HepG2 (cell line): Measurements from ENCODE around the gene MYPN. TPM values are rescaled to one million over a fixed set of nuclear protein-coding genes. Genes with fewer than 3 reads are reported as not detected.
A peak's percentile ranks its signal among the peaks of the same experiment; 100 is the strongest.

Experiments
- CTCF ChIP-seq: sonication (generic); formaldehyde crosslinking; IDR thresholded peaks from 2 replicates; pipeline ENCODE4 v1.5.0; 2020; ENCODE audit warnings: mild to moderate bottlenecking, missing genetic modification reagents, moderate library complexity
- FIP1L1 ChIP-seq: fragments of 200-400 bp; formaldehyde crosslinking; IDR thresholded peaks from 2 replicates; pipeline ENCODE4 v1.6.1; 2018; ENCODE audit warnings: low read depth, mild to moderate bottlenecking, low read length, moderate library complexity, borderline replicate concordance; ENCODE audit not compliant: insufficient read depth
- GFI1 ChIP-seq: sonication (generic); formaldehyde crosslinking; IDR thresholded peaks from 2 replicates; pipeline ENCODE4 v1.5.0; 2020; ENCODE audit warnings: missing genetic modification reagents, mild to moderate bottlenecking, borderline replicate concordance
- HCFC1 ChIP-seq: fragments of 150-350 bp; IDR thresholded peaks from 2 replicates; pipeline ENCODE4 v1.6.1; 2014; ENCODE audit warnings: low read depth, low read length
- IKZF5 ChIP-seq: IDR thresholded peaks from 2 replicates; pipeline ENCODE4 v1.6.1; 2018; ENCODE audit warnings: missing genetic modification reagents, mild to moderate bottlenecking, missing compliant biosample characterization
- IRF2 ChIP-seq: IDR thresholded peaks from 2 replicates; pipeline ENCODE4 v1.6.1; 2018; ENCODE audit warnings: missing genetic modification reagents, missing compliant biosample characterization
- KAT8 ChIP-seq: IDR thresholded peaks from 2 replicates; pipeline ENCODE4 v1.6.1; 2016; ENCODE audit warnings: missing genetic modification reagents, missing compliant biosample characterization
- KDM1A ChIP-seq: IDR thresholded peaks from 2 replicates; pipeline ENCODE4 v1.6.1; 2016; ENCODE audit warnings: missing compliant biosample characterization
- MAX ChIP-seq: IDR thresholded peaks from 2 replicates; pipeline ENCODE4 v1.6.1; 2012; ENCODE audit warnings: inconsistent platforms
- NCOA1 ChIP-seq: sonication (generic); formaldehyde crosslinking; IDR thresholded peaks from 2 replicates; pipeline ENCODE4 v1.9.0; 2021; ENCODE audit warnings: missing genetic modification reagents
- NKX3-1 ChIP-seq: sonication (generic); formaldehyde crosslinking; IDR thresholded peaks from 2 replicates; pipeline ENCODE4 v1.5.0; 2020; ENCODE audit warnings: missing genetic modification reagents
- SRSF9 ChIP-seq: fragments of 200-400 bp; formaldehyde crosslinking; IDR thresholded peaks from 2 replicates; pipeline ENCODE4 v1.6.1; 2018; ENCODE audit warnings: borderline replicate concordance, mild to moderate bottlenecking, low read depth, low read length; ENCODE audit not compliant: insufficient read depth, poor library complexity, severe bottlenecking
- ZNF318 ChIP-seq: sonication (generic); formaldehyde crosslinking; IDR thresholded peaks from 2 replicates; pipeline ENCODE4 v1.4.0; 2020; ENCODE audit warnings: mild to moderate bottlenecking, missing genetic modification reagents
- ZNF335 ChIP-seq: sonication (generic); formaldehyde crosslinking; IDR thresholded peaks from 2 replicates; pipeline ENCODE4 v1.4.0; 2020; ENCODE audit warnings: missing genetic modification reagents
- ZNF605 ChIP-seq: sonication (generic); formaldehyde crosslinking; IDR thresholded peaks from 2 replicates; pipeline ENCODE4 v1.8.0; 2022; ENCODE audit warnings: mild to moderate bottlenecking, missing genetic modification reagents
- ZNF704 ChIP-seq: sonication (generic); formaldehyde crosslinking; IDR thresholded peaks from 2 replicates; pipeline ENCODE4 v1.8.1; 2023; ENCODE audit warnings: mild to moderate bottlenecking, inconsistent platforms, moderate library complexity, missing genetic modification reagents, borderline replicate concordance
- ZNF878 ChIP-seq: sonication (generic); formaldehyde crosslinking; IDR thresholded peaks from 2 replicates; pipeline ENCODE4 v1.8.1; 2023; ENCODE audit warnings: mild to moderate bottlenecking, missing genetic modification reagents, moderate library complexity
- polyA plus RNA-seq, 8 experiments: library from polyadenylated mRNA; depleted of rRNA in 3 of 8; stranded (reverse) in 7 of 8; unstranded in 1 of 8; fragments of >200 nt; fragmentation: Illumina TruSeq in 4 of 8; extraction: Trizol in 4 of 8; gene quantifications; 2 replicates each; pipeline versions ENCODE4 v1.2.1 to v1.2.3, GENCODE V29; 2011 to 2016; ENCODE audit warnings: low read depth in 4 of 8, missing spikeins in 1 of 8, mixed read lengths in 1 of 8; ENCODE audit not compliant: insufficient read depth in 1 of 8
- total RNA-seq, 5 experiments: library from RNA; depleted of rRNA; stranded (reverse); fragments of >200 nt; fragmentation: Illumina TruSeq; extraction: Trizol; gene quantifications; 2 replicates each; pipeline ENCODE4 v1.2.3, GENCODE V29; 2016; ENCODE audit warnings: low read depth in 1 of 5

The MYPN gene
- total and polyA plus RNA-seq, 2 of the 13 experiments (the other 11 are each of a cell fraction or from before 2014, with no cell fraction given), result not detected

GRCh38 chr10:68231106-68231816, 122.0 kb downstream of the MYPN start (continued):
- TF ChIP-seq CTCF (peak; percentile 50), SRSF9 (no peak), KAT8 (CRISPR knock-in tag) (no peak), IRF2 (CRISPR knock-in tag) (no peak), ZNF704 (CRISPR knock-in tag) (peak; percentile 62; the same call in 1 of the 2 replicates), MAX (peak; percentile 89), FIP1L1 (no peak), ZNF335 (CRISPR knock-in tag) (no peak), NKX3-1 (CRISPR knock-in tag) (peak; percentile 87; the same call in 1 of the 2 replicates), ZNF605 (peak; percentile 50; the same call in 1 of the 2 replicates), KDM1A (no peak), HCFC1 (no peak), GFI1 (CRISPR knock-in tag) (peak; percentile 44; the same call in 1 of the 2 replicates), IKZF5 (CRISPR knock-in tag) (no peak), NCOA1 (CRISPR knock-in tag) (0 out of 2 replicates have a peak, but pooled peaks have one; percentile 43), ZNF878 (CRISPR knock-in tag) (no peak), ZNF318 (CRISPR knock-in tag) (no peak; the same call in 1 of the 2 replicates)
